ENCODE measurements around the gene ELL. TPM values are rescaled to one million over a fixed set of nuclear protein-coding genes. Genes with fewer than 3 reads are reported as not detected.

Gene ELL
- polyA plus RNA-seq, 1 of the 3 experiments (the other 2 are of a cell fraction) = 7.4 TPM

DNA sequence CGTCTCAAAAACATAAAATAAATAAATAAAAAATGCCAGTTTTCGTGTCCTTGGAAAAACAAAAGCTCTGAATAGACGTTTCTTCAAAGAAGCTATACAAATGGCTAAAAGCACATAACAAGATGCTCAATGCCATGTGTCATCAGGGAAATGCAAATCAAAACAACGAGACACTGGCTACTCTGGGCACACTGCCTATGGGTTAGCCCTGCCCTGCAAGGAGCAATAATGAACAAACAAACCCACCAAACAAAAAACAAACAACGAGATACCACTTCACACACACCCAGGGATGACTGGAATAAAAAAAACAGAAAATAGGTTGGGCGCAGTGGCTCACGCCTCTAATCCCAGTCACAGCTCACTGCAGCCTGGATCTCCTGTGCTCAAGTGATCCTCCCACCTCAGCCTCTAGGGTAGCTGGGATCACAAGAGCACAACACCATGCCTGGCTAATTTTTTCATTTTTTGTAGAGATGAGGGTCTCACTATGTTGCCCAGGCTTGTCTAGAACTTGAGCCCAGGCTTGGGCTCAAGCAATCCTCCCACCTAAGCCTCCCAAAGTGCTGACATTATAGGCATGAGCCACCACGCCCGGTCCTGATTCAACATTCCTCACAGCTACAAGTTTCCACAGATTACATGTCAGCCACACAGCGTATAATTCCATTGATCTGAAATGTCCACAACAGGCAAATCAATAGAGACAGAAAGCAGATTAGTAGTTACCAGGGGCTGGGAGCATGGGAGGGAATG, 68.4 kb downstream of the ELL start:
- DNase-seq = no peak
- H3K79me2 ChIP-seq (ENCODE audit: insufficient read depth) = 0 out of 2 replicates have a peak, but pooled peaks cover 3% of the 10 kb centered on the region
- H3K9me3 ChIP-seq = no peaks in the 10 kb centered on the region
- ChIA-PET POLR2A (no interaction called here), CTCF (interaction anchor here (1.0 to 13.5 kb wide), 3 partner anchors 10 to 136 kb away, joined by 3 to 215 read pairs (median 4); partner anchors contain the start of gene REX1BD)
- no peak overlapping the region for H3K4me2 ChIP-seq
- no peak overlapping the region for H3K9ac ChIP-seq
- no peak overlapping the region for H3K27ac ChIP-seq (ENCODE audit: low read depth in 2 of 2, low read length in 1 of 2)
- no peak overlapping the region for H2AFZ ChIP-seq (ENCODE audit: low read depth)
- H4K20me1 ChIP-seq (ENCODE audit: insufficient read depth) = peaks cover 9% of the 10 kb centered on the region
- no peaks in the 10 kb centered on the region for H3K27me3 ChIP-seq (ENCODE audit: insufficient read depth)
- H3K4me3 ChIP-seq (ENCODE audit: low read depth in 2 of 2, low read length in 1 of 2) = no peak overlapping the region
- peaks cover 2 to 4% of the 10 kb centered on the region in 2 experiments; a peak in 1 of 4 replicates for H3K4me1 ChIP-seq (ENCODE audit: control insufficient read depth in 1 of 2, insufficient read depth in 2 of 2, low read depth in 1 of 2, low read length in 1 of 2)
- H3K36me3 ChIP-seq (replicated peaks in 1 of 2; ENCODE audit: control insufficient read depth in 1 of 2, insufficient read depth in 2 of 2, low read length in 1 of 2) = peaks cover 4 to 25% of the 10 kb centered on the region in 2 experiments
- 79% methylated on average over 10 of the region's 10 CpGs for WGBS (ENCODE audit: low lambda C conversion rate)
- no peaks in the 10 kb centered on the region for H3K9me2 ChIP-seq
- no peaks in the 10 kb centered on the region for H3F3A ChIP-seq (replicated peaks; ENCODE audit: insufficient read depth)
- TF ChIP-seq GABPA (IDR thresholded peaks at IDR 0.05; ENCODE audit: low read depth) (no peak), ELF1 (IDR thresholded peaks at IDR 0.05) (no peak), JUND (IDR thresholded peaks at IDR 0.05) (no peak), FOXJ3 (CRISPR knock-in tag; IDR thresholded peaks at IDR 0.05) (no peak), EP300 (IDR thresholded peaks at IDR 0.05; ENCODE audit: borderline replicate concordance in 1 of 2, low read depth in 1 of 2, low read length in 1 of 2) (no peak), RXRA (IDR thresholded peaks at IDR 0.05; ENCODE audit: borderline replicate concordance, low read depth) (no peak), MXI1 (IDR thresholded peaks at IDR 0.05; ENCODE audit: low read depth, low read length) (no peak), TEAD4 (IDR thresholded peaks at IDR 0.05; ENCODE audit: borderline replicate concordance, insufficient read depth) (no peak), TCF12 (IDR thresholded peaks at IDR 0.05) (no peak), FOXM1 (IDR thresholded peaks at IDR 0.05; ENCODE audit: low read depth) (no peak), TAF1 (IDR thresholded peaks at IDR 0.05; ENCODE audit: borderline replicate concordance, low read depth, low read length) (no peak)
- TF ChIP-seq, protein P1, sequence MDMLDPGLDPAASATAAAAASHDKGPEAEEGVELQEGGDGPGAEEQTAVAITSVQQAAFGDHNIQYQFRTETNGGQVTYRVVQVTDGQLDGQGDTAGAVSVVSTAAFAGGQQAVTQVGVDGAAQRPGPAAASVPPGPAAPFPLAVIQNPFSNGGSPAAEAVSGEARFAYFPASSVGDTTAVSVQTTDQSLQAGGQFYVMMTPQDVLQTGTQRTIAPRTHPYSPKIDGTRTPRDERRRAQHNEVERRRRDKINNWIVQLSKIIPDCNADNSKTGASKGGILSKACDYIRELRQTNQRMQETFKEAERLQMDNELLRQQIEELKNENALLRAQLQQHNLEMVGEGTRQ (IDR thresholded peaks at IDR 0.05; ENCODE audit: borderline replicate concordance, low read depth, low read length) = no peak
- TF ChIP-seq, protein P2, sequence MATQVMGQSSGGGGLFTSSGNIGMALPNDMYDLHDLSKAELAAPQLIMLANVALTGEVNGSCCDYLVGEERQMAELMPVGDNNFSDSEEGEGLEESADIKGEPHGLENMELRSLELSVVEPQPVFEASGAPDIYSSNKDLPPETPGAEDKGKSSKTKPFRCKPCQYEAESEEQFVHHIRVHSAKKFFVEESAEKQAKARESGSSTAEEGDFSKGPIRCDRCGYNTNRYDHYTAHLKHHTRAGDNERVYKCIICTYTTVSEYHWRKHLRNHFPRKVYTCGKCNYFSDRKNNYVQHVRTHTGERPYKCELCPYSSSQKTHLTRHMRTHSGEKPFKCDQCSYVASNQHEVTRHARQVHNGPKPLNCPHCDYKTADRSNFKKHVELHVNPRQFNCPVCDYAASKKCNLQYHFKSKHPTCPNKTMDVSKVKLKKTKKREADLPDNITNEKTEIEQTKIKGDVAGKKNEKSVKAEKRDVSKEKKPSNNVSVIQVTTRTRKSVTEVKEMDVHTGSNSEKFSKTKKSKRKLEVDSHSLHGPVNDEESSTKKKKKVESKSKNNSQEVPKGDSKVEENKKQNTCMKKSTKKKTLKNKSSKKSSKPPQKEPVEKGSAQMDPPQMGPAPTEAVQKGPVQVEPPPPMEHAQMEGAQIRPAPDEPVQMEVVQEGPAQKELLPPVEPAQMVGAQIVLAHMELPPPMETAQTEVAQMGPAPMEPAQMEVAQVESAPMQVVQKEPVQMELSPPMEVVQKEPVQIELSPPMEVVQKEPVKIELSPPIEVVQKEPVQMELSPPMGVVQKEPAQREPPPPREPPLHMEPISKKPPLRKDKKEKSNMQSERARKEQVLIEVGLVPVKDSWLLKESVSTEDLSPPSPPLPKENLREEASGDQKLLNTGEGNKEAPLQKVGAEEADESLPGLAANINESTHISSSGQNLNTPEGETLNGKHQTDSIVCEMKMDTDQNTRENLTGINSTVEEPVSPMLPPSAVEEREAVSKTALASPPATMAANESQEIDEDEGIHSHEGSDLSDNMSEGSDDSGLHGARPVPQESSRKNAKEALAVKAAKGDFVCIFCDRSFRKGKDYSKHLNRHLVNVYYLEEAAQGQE (IDR thresholded peaks at IDR 0.05; ENCODE audit: low read depth, low read length) = no peak
